Tibial artery (tissue), 4 donors: Measurements from ENCODE around the gene COQ3.

Experiments
- DNase-seq, 2 donors: peaks; one replicate each; pipeline ENCODE4 v3.0.0-alpha.2; 2019
- H3K27ac ChIP-seq, 2 donors: fragments of 200-600 bp; sonication (generic) in 1 of 2; 1 replicate in 1 of 2; 2 replicates in 1 of 2; pipeline ENCODE4 v1.5.1; 2018 to 2019; ENCODE audit warnings: mild to moderate bottlenecking in 1 of 2
- H3K27me3 ChIP-seq, 2 donors: fragments of 200-600 bp; sonication (generic) in 1 of 2; one replicate each; pipeline versions ENCODE4 v1.5.1 to v1.6.0; 2016 to 2019
- H3K36me3 ChIP-seq, 3 donors: fragments of 200-600 bp; sonication (generic) in 2 of 3; one replicate each; pipeline ENCODE4 v1.5.1; 2016 to 2019; ENCODE audit warnings: mild to moderate bottlenecking in 2 of 3
- H3K4me1 ChIP-seq, 4 donors: fragments of 200-600 bp; sonication (generic) in 2 of 4; 1 replicate in 3 of 4; 2 replicates in 1 of 4; pipeline ENCODE4 v1.5.1; 2016 to 2019
- H3K4me3 ChIP-seq, 2 donors: fragments of 200-600 bp; sonication (generic) in 1 of 2; 1 replicate in 1 of 2; 2 replicates in 1 of 2; pipeline ENCODE4 v1.5.1; 2018 to 2019; ENCODE audit warnings: mild to moderate bottlenecking in 2 of 2
- H3K9me3 ChIP-seq, 3 donors: fragments of 200-600 bp; sonication (generic) in 1 of 3; one replicate each; pipeline ENCODE4 v1.5.1; 2016 to 2019
- intact Hi-C: fragments of 100-400 bp; cut with DNase I; formaldehyde crosslinking; loops from one replicate; pipeline ENCODE4 v1.15.0; 2023; ENCODE audit warnings: low total_unique reads
- TF ChIP-seq, protein P1 (sequence below), 2 experiments: fragments of 200-600 bp in 1 of 2; fragments of 450-650 bp in 1 of 2; IDR thresholded peaks; one replicate each; pipeline ENCODE4 v1.5.1; 2017 to 2019; ENCODE audit warnings: antibody characterized with exemption in 2 of 2, mild to moderate bottlenecking in 1 of 2, moderate library complexity in 1 of 2

COQ3 gene

DNA sequence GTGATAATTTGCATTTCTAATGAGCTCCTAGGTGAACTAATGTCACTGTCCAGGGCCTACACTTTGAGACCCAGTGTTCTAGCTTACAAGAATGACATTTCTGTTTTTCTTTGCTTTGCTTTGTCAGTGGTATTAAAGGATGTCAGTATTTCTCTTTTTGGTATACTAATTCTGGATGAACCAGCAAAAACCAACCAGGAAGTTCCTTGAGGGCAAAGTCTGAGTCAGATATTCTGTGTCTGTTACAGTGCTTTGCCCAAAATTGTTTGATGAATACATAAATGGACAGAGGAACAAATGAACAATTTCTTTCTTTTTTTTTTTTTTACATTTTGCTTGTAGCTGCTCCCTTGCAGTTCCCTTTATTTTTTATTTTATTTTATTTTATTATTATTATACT, 15.4 kb downstream of the COQ3 start:
- H3K27me3 ChIP-seq = no peaks in the 10 kb centered on the region
- intact Hi-C loops = no loop called here
- H3K27ac ChIP-seq = no peak overlapping the region
- TF ChIP-seq, protein P1, sequence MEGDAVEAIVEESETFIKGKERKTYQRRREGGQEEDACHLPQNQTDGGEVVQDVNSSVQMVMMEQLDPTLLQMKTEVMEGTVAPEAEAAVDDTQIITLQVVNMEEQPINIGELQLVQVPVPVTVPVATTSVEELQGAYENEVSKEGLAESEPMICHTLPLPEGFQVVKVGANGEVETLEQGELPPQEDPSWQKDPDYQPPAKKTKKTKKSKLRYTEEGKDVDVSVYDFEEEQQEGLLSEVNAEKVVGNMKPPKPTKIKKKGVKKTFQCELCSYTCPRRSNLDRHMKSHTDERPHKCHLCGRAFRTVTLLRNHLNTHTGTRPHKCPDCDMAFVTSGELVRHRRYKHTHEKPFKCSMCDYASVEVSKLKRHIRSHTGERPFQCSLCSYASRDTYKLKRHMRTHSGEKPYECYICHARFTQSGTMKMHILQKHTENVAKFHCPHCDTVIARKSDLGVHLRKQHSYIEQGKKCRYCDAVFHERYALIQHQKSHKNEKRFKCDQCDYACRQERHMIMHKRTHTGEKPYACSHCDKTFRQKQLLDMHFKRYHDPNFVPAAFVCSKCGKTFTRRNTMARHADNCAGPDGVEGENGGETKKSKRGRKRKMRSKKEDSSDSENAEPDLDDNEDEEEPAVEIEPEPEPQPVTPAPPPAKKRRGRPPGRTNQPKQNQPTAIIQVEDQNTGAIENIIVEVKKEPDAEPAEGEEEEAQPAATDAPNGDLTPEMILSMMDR (IDR thresholded peaks at IDR 0.05) = no peak
- H3K36me3 ChIP-seq = peaks cover 4 to 14% (median 9%) of the 10 kb centered on the region in 3 donors
- no peak overlapping the region for H3K4me3 ChIP-seq
- H3K9me3 ChIP-seq = no peaks in the 10 kb centered on the region
- DNase-seq = no peak
- H3K4me1 ChIP-seq = no peaks in the 10 kb centered on the region

GRCh38 chr6:99369533-99369932, 24.5 kb downstream of the COQ3 start:
- H3K4me3 ChIP-seq = no peak overlapping the region
- no peaks in the 10 kb centered on the region for H3K27me3 ChIP-seq
- no peak overlapping the region for H3K27ac ChIP-seq
- H3K4me1 ChIP-seq = no peaks in the 10 kb centered on the region
- peaks cover 0 to 4% (median 0%) of the 10 kb centered on the region in 3 donors for H3K36me3 ChIP-seq
- no peak for DNase-seq
- H3K9me3 ChIP-seq = no peaks in the 10 kb centered on the region
- intact Hi-C loops = no loop called here
- TF ChIP-seq, protein P1 (IDR thresholded peaks at IDR 0.05) = no peak

- no peak overlapping the region for H3K27ac ChIP-seq
- DNase-seq = no peak
- peaks cover 0 to 4% (median 0%) of the 10 kb centered on the region in 3 donors for H3K36me3 ChIP-seq
- no peak overlapping the region for H3K4me3 ChIP-seq
- no peaks in the 10 kb centered on the region for H3K9me3 ChIP-seq
- no peaks in the 10 kb centered on the region for H3K27me3 ChIP-seq
- H3K4me1 ChIP-seq = no peaks in the 10 kb centered on the region
- intact Hi-C loops = no loop called here
- TF ChIP-seq, protein P1 (IDR thresholded peaks at IDR 0.05) = no peak
These were observed 27.1 kb downstream of the COQ3 start for GRCh38 chr6:99366852-99367251.

DNA sequence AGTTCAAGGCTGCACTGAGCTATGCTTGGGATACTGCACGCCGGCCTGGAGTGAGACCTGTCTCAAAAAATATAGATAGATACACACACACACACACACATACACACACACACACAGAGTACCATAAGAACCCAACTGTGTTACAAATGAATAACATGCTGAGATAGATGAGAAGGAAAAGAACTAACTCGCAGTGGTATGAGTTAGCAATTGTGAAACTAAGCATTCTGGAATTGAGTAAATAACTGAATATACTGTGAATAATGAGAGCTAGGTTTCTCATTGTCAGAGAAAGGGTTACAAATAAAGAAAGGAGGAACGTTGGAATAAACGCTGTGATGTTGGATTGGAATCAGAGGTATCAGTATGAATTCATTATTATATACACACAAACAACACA, 30.0 kb downstream of the COQ3 start:
- no peak overlapping the region for H3K4me3 ChIP-seq
- no peaks in the 10 kb centered on the region for H3K27me3 ChIP-seq
- intact Hi-C loops = no loop called here
- no peaks in the 10 kb centered on the region for H3K4me1 ChIP-seq
- no peaks in the 10 kb centered on the region for H3K36me3 ChIP-seq
- DNase-seq = no peak
- H3K27ac ChIP-seq = no peak overlapping the region
- TF ChIP-seq, protein P1 (IDR thresholded peaks at IDR 0.05) = no peak
- no peaks in the 10 kb centered on the region for H3K9me3 ChIP-seq

DNA sequence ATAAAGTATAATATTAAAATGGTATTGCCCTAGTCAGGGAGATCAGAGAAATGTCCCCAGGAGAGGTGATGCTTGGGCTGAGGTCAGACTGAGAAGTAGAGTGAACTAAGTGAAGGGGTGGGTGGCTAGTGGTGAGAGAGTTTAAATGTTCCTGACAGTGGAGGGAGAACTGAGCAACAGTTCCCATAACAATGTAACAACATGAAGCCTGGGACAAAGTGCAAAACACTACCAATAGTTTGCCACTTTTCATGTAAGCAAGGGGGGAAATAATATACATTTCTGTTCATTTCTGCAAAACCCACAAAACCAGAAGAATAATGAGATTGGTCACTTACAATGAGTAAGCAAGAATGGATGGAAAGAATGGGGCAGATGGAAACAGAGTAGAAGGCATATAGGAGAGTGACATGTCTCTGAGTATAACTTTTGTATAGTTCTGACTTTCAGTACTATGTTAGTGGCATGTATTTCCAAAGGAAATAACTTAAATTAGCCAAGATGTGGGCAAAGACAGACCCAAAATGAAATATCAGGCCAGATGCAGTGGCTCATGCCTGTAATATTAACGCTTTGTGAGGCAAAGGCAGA, 31.2 kb downstream of the COQ3 start:
- intact Hi-C loops = no loop called here
- Histone ChIP-seq H3K4me1 (no peaks in the 10 kb centered on the region), H3K27ac (no peak overlapping the region), H3K36me3 (no peaks in the 10 kb centered on the region), H3K27me3 (no peaks in the 10 kb centered on the region), H3K9me3 (no peaks in the 10 kb centered on the region), H3K4me3 (no peak overlapping the region)
- TF ChIP-seq, protein P1 (IDR thresholded peaks at IDR 0.05) = no peak
- DNase-seq = no peak

DNA sequence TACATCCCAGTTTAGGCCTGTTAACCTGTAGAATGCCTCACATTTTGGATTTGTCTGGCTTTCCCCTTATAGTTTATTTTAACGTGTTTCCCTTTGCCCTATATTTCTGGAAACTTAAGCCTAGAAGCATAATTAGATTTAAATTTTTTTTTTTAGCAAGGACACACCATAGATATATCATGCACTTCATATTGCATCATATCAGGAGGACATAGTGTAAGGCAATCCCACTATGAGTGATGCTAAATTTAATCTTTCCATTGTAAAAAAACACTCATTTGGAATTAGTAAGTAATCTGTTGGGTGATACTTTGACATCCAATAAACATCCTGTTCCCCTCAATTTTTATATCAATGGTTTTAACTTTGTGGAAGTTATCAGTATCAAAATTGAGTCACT, 34.2 kb downstream of the COQ3 start:
- Histone ChIP-seq H3K36me3 (no peaks in the 10 kb centered on the region), H3K4me1 (no peaks in the 10 kb centered on the region), H3K27ac (no peak overlapping the region), H3K27me3 (peaks cover 0 to 4% of the 10 kb centered on the region in 2 donors), H3K4me3 (no peak overlapping the region), H3K9me3 (no peaks in the 10 kb centered on the region)
- TF ChIP-seq, protein P1 (IDR thresholded peaks at IDR 0.05) = no peak
- no peak for DNase-seq
- intact Hi-C loops = no loop called here
